ENCODE results near the gene MYL4.

MYL4 gene

GRCh38 chr17:47273245-47273644 is 64.1 kb downstream of the MYL4 start:
- DNase-seq (ENCODE audit: low spot score) = no peak
